Measurements from ENCODE around the gene INSC. TPM values are rescaled to one million over a fixed set of nuclear protein-coding genes. Genes with fewer than 3 reads are reported as not detected.

Gene INSC
- total and polyA plus RNA-seq, 2 of the 8 experiments (the other 6 are each of a cell fraction or from before 2014, with no cell fraction given): 0.58 to 0.59 TPM

DNA sequence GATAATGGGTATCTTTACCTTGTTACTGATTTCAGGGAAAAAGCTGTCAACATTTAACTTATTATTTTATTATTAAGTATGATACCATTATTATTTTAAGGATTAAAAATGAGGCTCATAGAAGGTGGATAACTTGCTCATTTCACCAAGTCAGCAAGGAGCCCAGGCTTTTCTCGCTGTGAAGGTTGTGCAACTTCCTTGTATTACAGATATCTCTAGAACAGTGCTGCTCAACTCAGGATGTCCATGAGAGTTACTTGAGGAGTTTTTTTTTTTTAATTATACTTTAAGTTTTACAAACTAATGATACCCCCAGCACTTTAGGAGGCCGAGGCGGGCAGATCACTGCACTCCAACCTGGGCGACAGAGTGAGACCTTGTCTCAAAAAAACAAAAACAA lies 98.2 kb downstream of the INSC start (continued):
- TF ChIP-seq POLR2A (IDR thresholded peaks at IDR 0.05; ENCODE audit: control extremely low read depth in 1 of 2, low read depth in 2 of 2, low read length in 2 of 2) (no peak), TAF7 (optimal IDR thresholded peaks at IDR 0.05; ENCODE audit: borderline replicate concordance, low read depth, low read length) (no peak), CEBPB (IDR thresholded peaks at IDR 0.05; ENCODE audit: low read depth, low read length) (no peak), RXRA (IDR thresholded peaks at IDR 0.05; ENCODE audit: insufficient read depth, low read depth, low read length) (no peak), MAFK (IDR thresholded peaks at IDR 0.05; ENCODE audit: low read depth, low read length) (no peak), SIX5 (IDR thresholded peaks at IDR 0.05; ENCODE audit: low read depth, low read length) (no peak), SIRT6 (IDR thresholded peaks at IDR 0.05; ENCODE audit: low read length) (no peak), ZNF274 (IDR thresholded peaks at IDR 0.05; ENCODE audit: borderline replicate concordance, extremely low read depth, low read length) (no peak)
